Fibroblast of the aortic adventitia (primary cell): ENCODE results near the gene TIMM13. TPM values are rescaled to one million over a fixed set of nuclear protein-coding genes. Genes with fewer than 3 reads are reported as not detected.

Source experiments
- DNase-seq: peaks from one replicate; pipeline ENCODE4 v3.0.0-alpha.2; 2010; ENCODE audit warnings: low read depth
- H3K4me3 ChIP-seq: 2 replicates; pipeline ENCODE4 v1.5.1; 2011; ENCODE audit warnings: low read depth, mild to moderate bottlenecking, control low read depth, low read length, moderate library complexity
- total RNA-seq: library from RNA; depleted of rRNA; stranded (reverse); fragments of >200 nt; gene quantifications from 2 replicates; pipeline ENCODE4 v1.2.3, GENCODE V29; 2012; ENCODE audit warnings: low replicate concordance
- TF ChIP-seq, protein P1 (sequence below): IDR thresholded peaks from 2 replicates; pipeline ENCODE4 v1.5.1; 2011; ENCODE audit warnings: mild to moderate bottlenecking, low read length, control low read depth, inconsistent platforms; ENCODE audit not compliant: insufficient read depth

Gene TIMM13
- total RNA-seq, 1 donor, result 33.1 TPM

DNA sequence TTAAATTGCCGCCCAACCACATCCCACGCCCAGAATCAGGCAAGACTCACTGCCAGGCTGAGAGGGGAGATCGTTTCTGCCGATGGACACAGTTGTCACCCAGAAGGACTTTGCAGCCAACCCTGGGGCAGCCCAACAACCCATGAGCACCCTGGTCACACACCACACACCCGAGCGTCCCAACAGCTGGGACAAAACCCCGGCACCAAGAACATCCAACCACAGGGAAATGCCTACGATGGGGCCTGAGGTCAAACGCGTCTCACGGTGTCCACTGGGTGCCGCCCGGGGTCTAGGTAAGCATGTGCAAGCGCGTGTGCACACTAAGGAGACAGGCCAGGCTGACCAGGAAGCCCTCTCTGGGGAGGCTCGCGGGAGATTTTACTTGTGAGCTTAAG lies 16.4 kb upstream of the TIMM13 start:
- TF ChIP-seq, protein P1, sequence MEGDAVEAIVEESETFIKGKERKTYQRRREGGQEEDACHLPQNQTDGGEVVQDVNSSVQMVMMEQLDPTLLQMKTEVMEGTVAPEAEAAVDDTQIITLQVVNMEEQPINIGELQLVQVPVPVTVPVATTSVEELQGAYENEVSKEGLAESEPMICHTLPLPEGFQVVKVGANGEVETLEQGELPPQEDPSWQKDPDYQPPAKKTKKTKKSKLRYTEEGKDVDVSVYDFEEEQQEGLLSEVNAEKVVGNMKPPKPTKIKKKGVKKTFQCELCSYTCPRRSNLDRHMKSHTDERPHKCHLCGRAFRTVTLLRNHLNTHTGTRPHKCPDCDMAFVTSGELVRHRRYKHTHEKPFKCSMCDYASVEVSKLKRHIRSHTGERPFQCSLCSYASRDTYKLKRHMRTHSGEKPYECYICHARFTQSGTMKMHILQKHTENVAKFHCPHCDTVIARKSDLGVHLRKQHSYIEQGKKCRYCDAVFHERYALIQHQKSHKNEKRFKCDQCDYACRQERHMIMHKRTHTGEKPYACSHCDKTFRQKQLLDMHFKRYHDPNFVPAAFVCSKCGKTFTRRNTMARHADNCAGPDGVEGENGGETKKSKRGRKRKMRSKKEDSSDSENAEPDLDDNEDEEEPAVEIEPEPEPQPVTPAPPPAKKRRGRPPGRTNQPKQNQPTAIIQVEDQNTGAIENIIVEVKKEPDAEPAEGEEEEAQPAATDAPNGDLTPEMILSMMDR, result no peak
- no peak overlapping the region for H3K4me3 ChIP-seq
- DNase-seq, result no peak

DNA sequence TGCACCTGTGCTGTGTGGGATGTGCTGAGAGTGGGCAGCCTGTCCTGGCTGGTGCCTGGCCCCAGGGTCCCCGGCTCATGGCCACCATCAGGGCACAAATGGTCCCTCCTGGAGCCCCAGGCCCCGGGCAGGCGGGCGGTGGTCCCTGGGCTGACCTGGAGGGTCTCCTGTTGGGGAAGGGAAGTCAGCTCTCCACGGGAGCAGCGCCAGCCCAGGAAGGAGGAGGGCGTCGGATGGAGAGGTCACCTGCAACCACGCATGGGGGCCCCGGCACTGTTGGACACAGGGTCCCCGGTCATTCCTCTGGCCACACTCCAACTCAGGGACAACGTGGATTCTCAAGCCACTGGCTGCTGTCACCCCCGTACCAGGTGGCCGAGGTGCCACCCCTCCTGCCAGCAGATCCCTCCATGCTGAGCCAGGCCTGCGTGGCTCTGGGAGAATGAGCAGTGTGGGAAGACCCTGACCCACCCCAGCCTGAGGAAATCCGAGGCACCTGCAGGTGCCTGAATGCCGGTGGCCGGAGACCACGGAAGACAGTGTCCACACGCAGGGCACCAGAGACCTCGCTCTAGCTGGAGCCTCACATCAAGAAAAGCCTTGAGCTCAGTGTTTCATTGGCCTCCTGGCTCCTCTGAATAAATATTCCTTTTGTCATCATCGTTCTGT lies 15.9 kb upstream of the TIMM13 start:
- no peak overlapping the region for H3K4me3 ChIP-seq
- TF ChIP-seq, protein P1, result no peak
- no peak for DNase-seq

DNA sequence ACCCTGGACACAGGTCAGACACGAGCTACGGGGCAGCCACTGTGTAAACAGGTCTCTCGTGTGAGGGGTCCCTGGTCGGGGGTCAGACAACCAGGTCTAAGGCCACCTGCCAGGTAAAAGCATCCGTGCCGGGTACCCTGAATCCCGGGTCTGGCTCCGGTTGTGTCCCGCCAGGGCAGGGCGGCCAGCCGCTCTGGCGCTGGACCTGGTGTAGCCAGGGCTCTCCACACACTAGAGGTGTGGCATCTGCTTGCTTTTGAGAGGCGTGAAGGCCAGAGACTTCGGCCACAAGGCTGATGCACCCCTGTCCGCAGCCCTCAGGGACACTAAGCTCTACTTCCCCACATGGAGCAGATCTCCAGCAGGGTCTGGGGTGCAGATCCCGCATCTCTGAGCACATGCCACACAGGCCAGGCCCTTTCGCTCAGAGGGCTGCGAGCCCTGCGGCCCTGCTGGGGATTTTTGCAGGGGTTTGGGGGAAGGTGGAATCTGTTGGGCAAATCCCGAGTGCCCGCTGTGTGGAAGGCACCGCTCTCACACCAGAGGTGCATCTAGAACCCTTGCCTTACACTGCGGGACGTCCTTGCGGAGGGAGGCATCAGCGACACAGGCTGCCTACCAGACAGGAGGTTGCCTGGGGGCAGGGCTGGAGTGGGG lies 13.8 kb upstream of the TIMM13 start:
- H3K4me3 ChIP-seq, result no peak overlapping the region
- DNase-seq, result no peak
- TF ChIP-seq, protein P1, result no peak

DNA sequence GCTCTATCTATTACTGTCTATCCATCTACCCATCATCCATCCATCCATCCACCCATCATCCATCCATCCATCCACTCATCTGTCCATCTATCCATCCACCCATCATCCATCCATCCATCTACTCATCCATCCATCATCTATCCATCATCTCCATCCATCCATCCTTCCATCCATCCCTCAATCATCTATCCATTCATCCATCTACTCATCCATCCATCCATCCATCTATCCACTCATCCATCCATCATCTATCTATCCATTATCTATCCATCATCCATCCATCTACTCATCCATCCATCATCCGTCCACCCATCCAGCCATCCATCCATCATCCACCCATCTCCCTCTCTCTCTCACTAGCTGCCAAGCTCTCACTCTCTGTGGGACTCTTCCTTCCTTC lies 13.1 kb upstream of the TIMM13 start:
- DNase-seq, result no peak
- TF ChIP-seq, protein P1, result no peak
- no peak overlapping the region for H3K4me3 ChIP-seq

DNA sequence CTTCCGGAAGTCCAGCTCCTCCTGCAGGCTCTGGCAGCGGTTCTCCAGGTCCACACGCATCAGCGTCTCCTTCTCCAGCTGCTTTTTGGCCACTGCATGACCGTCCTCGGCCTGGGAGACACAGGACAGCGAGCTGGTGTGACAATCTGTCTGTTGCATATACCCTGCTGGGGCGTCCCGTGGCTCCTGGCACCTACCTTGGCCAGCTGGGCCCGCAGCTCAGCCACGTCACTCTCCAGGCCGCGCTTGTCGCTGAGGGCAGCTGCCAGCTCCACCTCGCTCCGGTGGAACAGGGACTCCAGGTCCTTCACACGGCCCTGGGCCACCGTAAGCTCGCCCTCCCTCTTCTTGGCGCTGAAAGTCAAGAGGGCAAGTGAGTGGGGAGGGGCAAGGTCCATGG lies 10.8 kb upstream of the TIMM13 start:
- H3K4me3 ChIP-seq, result no peak overlapping the region
- TF ChIP-seq, protein P1, result no peak
- no peak for DNase-seq

DNA sequence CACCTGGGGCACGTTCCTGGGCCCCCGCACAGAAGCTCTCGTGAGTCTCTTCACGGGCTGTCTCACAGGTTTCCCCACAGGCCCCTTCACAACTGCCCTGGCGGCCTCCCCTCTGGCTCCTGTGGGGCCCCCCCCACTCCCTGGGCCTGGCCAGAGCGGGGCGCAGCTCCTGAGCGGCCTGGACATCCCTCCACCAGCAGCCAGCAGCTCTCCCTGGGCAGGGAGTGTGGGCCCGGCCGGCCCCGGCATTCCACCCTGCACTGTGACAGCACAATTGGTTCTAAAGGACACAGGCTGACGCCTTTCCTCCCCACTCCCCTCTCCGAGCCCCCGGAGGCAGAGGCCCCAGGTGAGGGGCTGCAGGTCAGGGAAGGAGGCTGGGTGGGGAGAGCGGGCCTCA lies 9.5 kb upstream of the TIMM13 start:
- TF ChIP-seq, protein P1, result no peak
- no peak overlapping the region for H3K4me3 ChIP-seq
- no peak for DNase-seq
